SK-N-MC (cell line): Measurements from ENCODE around the gene KCTD10.
"Not testable (repeated sequence)": the region's sequence is repeated elsewhere in the genome, so short reads cannot be mapped to it uniquely, and the experiment has no call there.

Experiments used
- EZH2 ChIP-seq: fragments of 200-600 bp; sonication (generic); IDR thresholded peaks from one replicate; pipeline ENCODE4 v1.6.1; 2017; ENCODE audit warnings: antibody characterized with exemption
- FOXP2 ChIP-seq: optimal IDR thresholded peaks from 2 replicates; pipeline ENCODE3; 2011; ENCODE audit warnings: mild to moderate bottlenecking, moderate library complexity; ENCODE audit not compliant: insufficient read depth; ENCODE audit errors: extremely low read length, control extremely low read depth
- POLR2AphosphoS5 ChIP-seq: IDR thresholded peaks from 2 replicates; pipeline ENCODE4 v1.6.1; 2012; ENCODE audit warnings: mild to moderate bottlenecking, low read depth, low read length, borderline replicate concordance

GRCh38 chr12:109406147-109406546, 71.0 kb downstream of the KCTD10 start:
- not testable (repeated sequence) for TF ChIP-seq EZH2, POLR2AphosphoS5, FOXP2
